Metanephros (tissue), 1 donor: Measurements from ENCODE around the gene B3GAT1. TPM values are rescaled to one million over a fixed set of nuclear protein-coding genes. Genes with fewer than 3 reads are reported as not detected.

Experiments
- total RNA-seq: library from RNA; depleted of rRNA; stranded (reverse); fragments of >200 nt; gene quantifications from one replicate; pipeline ENCODE4 v1.2.3, GENCODE V29; 2014

The B3GAT1 gene
- 1.6 TPM for total RNA-seq

GRCh38 chr11:134412203-134413042, at the start of gene B3GAT1:
Gene B3GAT1 (minus strand): TSS chr11:134412242. CDS start chr11:134387659, 24,583 bp downstream.

GRCh38 chr11:134331354-134332188, 80.5 kb downstream of the B3GAT1 start, which contains the start of gene GLB1L2:
Gene GLB1L2 (plus strand): TSS chr11:134331988. CDS start chr11:134332062, 74 bp downstream.

Other genes with a start within 250 kb of the B3GAT1 start
- gene NCAPD3, start 188.3 kb downstream of the B3GAT1 start, total RNA-seq = 29.2 TPM
- gene VPS26B, start 187.6 kb downstream of the B3GAT1 start, total RNA-seq = 40.8 TPM
- gene THYN1, start 158.9 kb downstream of the B3GAT1 start, total RNA-seq = 43.4 TPM
- gene ACAD8, start 158.7 kb downstream of the B3GAT1 start, total RNA-seq = 38.6 TPM
- 0.35 TPM for gene GLB1L3, start 135.9 kb downstream of the B3GAT1 start, total RNA-seq
- gene GLB1L2, start 80.3 kb downstream of the B3GAT1 start, total RNA-seq = 9.2 TPM